SJSA1 (cell line): ENCODE measurements around the gene LRRC58. TPM values are rescaled to one million over a fixed set of nuclear protein-coding genes. Genes with fewer than 3 reads are reported as not detected.

Experiments used
- DNase-seq, 2 experiments: peaks; one replicate each; pipeline ENCODE4 v3.0.0-alpha.2; 2015 to 2020; ENCODE audit warnings: low spot score in 2 of 2, low read depth in 1 of 2
- H3K27ac ChIP-seq: fragments of 250-450 bp; sonication (Bioruptor Pico); 2 replicates; pipeline ENCODE4 v1.5.1; 2020; ENCODE audit warnings: mild to moderate bottlenecking, moderate library complexity
- H3K27me3 ChIP-seq: fragments of 250-450 bp; sonication (Bioruptor Pico); replicated peaks from 2 replicates; pipeline ENCODE4 v1.5.1; 2020; ENCODE audit warnings: mild to moderate bottlenecking, moderate library complexity
- H3K36me3 ChIP-seq: fragments of 250-450 bp; sonication (Bioruptor Pico); 2 replicates; pipeline ENCODE4 v1.5.1; 2020; ENCODE audit warnings: mild to moderate bottlenecking
- H3K4me1 ChIP-seq: fragments of 250-450 bp; sonication (Bioruptor Pico); replicated peaks from 2 replicates; pipeline ENCODE4 v1.6.1; 2021; ENCODE audit warnings: mild to moderate bottlenecking
- H3K4me3 ChIP-seq: fragments of 250-450 bp; sonication (Bioruptor Pico); 2 replicates; pipeline ENCODE4 v1.5.1; 2020; ENCODE audit warnings: mild to moderate bottlenecking
- H3K9me3 ChIP-seq: fragments of 250-450 bp; sonication (Bioruptor Pico); replicated peaks from 2 replicates; pipeline ENCODE4 v1.5.1; 2020; ENCODE audit warnings: mild to moderate bottlenecking
- total RNA-seq: library from RNA; depleted of rRNA; stranded (reverse); fragments of >200 nt; shearing (Covaris generic); gene quantifications from 2 replicates; pipeline ENCODE4 v1.2.3, GENCODE V29; 2014; rRNA removed

Gene LRRC58
- total RNA-seq, 1 experiment from 2014 or later, result 31.7 TPM

DNA sequence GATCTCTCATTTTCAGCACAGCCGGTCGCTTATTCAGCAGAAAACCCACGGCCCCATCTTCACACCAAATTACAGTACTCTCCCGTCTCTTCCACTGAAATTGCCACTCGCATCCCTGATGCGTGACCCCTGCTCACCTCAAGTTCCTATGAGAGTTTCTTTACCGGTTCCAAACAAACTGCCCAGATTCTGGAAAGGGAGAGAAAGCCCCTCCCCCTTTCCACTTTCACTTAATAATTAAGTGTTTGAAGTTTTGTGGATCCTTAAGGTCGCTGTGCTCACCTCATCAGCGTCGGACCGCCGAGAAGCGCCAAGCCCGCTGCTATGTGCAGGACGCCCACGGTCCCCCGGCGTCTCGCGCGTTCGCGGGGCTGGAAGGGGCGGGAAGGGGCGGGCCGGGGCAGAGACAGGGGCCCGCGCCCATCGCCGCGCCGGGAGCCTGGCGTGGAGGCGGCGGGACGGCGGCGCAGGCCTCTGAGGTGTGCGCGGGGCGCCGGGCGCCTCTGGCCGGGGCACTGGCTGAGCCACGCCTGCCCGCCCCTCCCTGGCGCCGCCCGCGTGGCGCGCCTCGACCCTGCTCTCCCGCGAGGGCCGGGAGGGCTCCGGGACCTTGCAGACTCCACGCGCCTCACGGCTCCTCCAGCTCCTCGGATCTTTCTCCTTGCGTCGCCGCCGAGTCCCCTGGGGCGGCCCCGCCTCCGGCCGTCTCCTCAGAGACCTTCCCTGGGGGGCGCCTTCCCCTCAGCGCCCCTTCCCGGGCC lies 64.2 kb downstream of the LRRC58 start, which contains the start of gene GPR156:
Gene GPR156, minus strand, starts transcription at position 476 of the 761 bp plus-strand sequence. CDS start 41,124 bp downstream, outside the sequence.
- Histone ChIP-seq H3K36me3 (no peaks in the 10 kb centered on the region), H3K4me1 (peaks cover 9% of the 10 kb centered on the region), H3K4me3 (peak within 1 kb of the TSS; percentile 37), H3K27ac (no peak within 1 kb of the TSS), H3K27me3 (peaks cover 6% of the 10 kb centered on the region; the same call in 1 of the 2 replicates), H3K9me3 (no peaks in the 10 kb centered on the region)
- DNase-seq, result no peak

DNA sequence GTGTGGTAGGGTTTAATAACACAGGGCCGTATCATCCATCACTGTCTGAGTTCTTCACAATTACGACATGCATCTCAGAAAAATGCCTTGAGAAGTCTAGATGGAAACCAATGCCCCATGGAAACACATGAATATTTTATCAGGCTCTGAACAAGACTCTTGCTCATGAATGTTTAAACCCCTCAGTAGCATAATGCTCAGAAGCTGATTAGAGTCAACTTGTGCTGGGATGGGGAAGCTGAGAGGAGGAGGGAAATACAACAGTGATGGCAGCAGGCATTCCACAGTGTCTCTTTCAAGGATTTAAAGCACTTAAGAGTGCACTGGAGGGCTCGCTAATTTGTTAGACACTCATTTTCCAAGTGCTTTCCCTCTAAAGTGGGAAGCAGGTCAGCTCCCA lies 67.9 kb downstream of the LRRC58 start:
- H3K9me3 ChIP-seq, result no peaks in the 10 kb centered on the region
- H3K4me1 ChIP-seq, result peaks cover 12% of the 10 kb centered on the region
- DNase-seq, result no peak
- H3K27ac ChIP-seq, result no peak overlapping the region
- peaks cover 6% of the 10 kb centered on the region; the same call in 1 of the 2 replicates for H3K27me3 ChIP-seq
- H3K4me3 ChIP-seq, result no peak overlapping the region
- H3K36me3 ChIP-seq, result no peaks in the 10 kb centered on the region

DNA sequence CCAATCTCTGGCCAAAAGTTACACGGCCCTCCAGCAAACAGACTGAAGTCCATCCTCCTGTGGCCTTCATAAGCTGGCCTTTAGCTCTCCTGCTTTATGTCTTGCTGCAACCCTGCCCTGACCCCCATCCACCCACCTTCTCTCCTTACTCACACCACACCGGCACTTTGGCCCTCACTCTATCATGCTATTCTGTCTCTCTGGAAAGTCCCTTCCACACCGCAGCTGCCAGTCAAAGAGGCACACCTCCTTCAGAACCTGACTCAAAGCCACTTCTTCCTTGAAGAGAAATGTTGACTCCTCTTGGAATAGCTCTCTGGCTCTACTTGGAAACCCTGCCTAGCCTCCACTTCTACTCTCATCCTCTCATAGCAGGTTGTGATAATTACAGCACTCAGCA lies 68.6 kb downstream of the LRRC58 start:
- no peak overlapping the region for H3K27ac ChIP-seq
- H3K4me1 ChIP-seq, result peaks cover 12% of the 10 kb centered on the region
- no peaks in the 10 kb centered on the region for H3K9me3 ChIP-seq
- no peak overlapping the region for H3K4me3 ChIP-seq
- no peaks in the 10 kb centered on the region for H3K36me3 ChIP-seq
- no peak for DNase-seq
- peaks cover 4% of the 10 kb centered on the region; the same call in 1 of the 2 replicates for H3K27me3 ChIP-seq

DNA sequence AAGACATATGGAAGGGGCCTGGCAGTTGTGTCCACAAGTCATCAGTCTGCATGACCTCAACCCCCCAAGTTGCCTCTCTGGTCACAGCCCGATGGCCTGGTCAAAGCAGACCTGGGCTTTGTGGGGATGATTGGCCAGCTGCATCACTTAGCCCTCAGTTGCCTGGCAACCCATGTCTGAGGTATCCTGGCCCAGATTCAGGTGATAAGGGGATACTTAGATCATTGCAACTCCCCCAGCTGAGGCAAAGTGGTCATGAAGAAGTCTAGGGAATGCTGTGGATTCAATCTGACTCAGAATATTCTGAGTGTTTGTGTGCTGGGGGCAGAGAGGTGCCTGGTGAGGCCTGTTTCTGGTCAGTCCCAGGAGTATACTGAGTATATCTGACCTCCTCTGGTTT lies 69.1 kb downstream of the LRRC58 start:
- peaks cover 8% of the 10 kb centered on the region for H3K4me1 ChIP-seq
- H3K9me3 ChIP-seq, result no peaks in the 10 kb centered on the region
- H3K27ac ChIP-seq, result no peak overlapping the region
- no peaks in the 10 kb centered on the region; the same call in 1 of the 2 replicates for H3K27me3 ChIP-seq
- no peak for DNase-seq
- no peaks in the 10 kb centered on the region for H3K36me3 ChIP-seq
- no peak overlapping the region for H3K4me3 ChIP-seq

DNA sequence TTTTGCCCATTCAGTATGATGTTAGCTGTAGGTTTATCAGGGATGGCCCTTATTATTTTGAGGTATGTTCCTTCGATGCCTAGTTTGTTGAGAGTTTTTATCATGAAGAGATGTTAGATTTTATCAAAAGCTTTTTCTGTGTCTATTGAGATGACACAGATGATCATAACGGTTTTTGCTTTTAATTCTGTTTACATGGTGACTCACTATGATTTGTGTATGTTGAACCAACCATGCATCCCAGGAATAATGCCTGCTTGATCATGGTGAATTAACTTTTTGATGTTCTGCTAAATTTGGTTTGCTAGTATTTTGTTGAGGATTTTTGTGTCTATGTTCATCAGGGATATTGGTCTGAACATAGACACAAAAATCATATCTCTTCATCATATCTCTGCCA lies 72.4 kb downstream of the LRRC58 start:
- Histone ChIP-seq H3K36me3 (no peaks in the 10 kb centered on the region), H3K4me3 (no peak overlapping the region), H3K9me3 (no peaks in the 10 kb centered on the region), H3K4me1 (peaks cover 3% of the 10 kb centered on the region; the same call in 1 of the 2 replicates), H3K27ac (no peak overlapping the region), H3K27me3 (peaks cover 6% of the 10 kb centered on the region; the same call in 1 of the 2 replicates)
- DNase-seq, result no peak

DNA sequence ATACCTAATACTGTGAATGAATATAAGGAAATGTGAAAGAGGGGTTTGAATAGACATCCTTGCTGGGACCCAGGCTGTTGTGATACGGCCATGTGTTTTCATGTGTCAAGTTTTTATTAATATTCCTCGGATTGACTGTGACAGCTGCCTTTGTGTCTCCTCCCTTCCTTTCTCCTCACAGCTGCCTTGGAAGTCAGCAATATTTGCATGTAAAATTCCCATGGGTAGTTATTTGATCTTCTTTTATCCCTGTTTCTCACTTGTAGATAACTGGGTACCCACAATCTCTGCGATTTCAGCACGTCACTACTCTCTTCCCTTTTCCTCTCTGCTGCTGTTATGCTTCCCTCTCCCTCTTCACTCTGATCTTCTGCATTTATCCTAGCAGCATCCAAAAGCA lies 73.5 kb downstream of the LRRC58 start:
- no peak overlapping the region for H3K27ac ChIP-seq
- peaks cover 3% of the 10 kb centered on the region; the same call in 1 of the 2 replicates for H3K4me1 ChIP-seq
- H3K4me3 ChIP-seq, result no peak overlapping the region
- DNase-seq, result no peak
- no peaks in the 10 kb centered on the region for H3K9me3 ChIP-seq
- no peaks in the 10 kb centered on the region for H3K36me3 ChIP-seq
- peaks cover 12% of the 10 kb centered on the region; the same call in 1 of the 2 replicates for H3K27me3 ChIP-seq

DNA sequence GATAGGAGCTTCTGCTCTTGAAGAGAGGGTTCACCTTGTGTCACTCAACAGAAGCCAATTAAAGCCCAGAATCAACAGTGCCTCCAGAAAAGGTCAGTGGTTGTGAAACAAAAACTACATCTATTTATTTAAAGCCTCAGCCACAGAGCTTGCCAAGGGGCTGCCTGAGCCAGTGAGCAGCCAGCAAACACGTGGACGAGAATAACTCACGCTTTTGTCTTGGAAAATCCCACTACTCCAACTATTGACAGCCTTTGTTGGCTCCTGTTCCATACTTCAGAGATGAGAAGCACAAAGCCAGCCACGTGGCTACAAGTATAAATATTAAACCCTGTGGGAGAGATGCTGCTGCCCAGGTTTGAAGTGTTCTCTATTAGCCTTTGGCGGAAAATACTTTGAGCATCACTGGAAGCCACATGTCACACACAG lies 74.4 kb downstream of the LRRC58 start:
- no peak overlapping the region for H3K4me3 ChIP-seq
- H3K4me1 ChIP-seq, result peaks cover 3% of the 10 kb centered on the region; the same call in 1 of the 2 replicates
- H3K9me3 ChIP-seq, result no peaks in the 10 kb centered on the region
- no peak overlapping the region for H3K27ac ChIP-seq
- H3K36me3 ChIP-seq, result no peaks in the 10 kb centered on the region
- peaks cover 12% of the 10 kb centered on the region; the same call in 1 of the 2 replicates for H3K27me3 ChIP-seq
- DNase-seq, result no peak

Other genes with a start within 250 kb of the LRRC58 start
- 0.34 and 0.61 TPM in 2 replicates for gene GPR156, start 64.1 kb downstream of the LRRC58 start, total RNA-seq
- gene FSTL1, start 101.6 kb upstream of the LRRC58 start, total RNA-seq, result 1,346 and 1,532 TPM in 2 replicates
- gene NDUFB4, start 247.0 kb upstream of the LRRC58 start, total RNA-seq, result 84.1 and 135 TPM in 2 replicates